Tibial nerve (tissue), 3 donors: ENCODE data around the gene SPG11.

Experiments
- CTCF ChIP-seq, 5 experiments: fragments of 200-600 bp in 3 of 5; fragments of 450-650 bp in 2 of 5; sonication (generic) in 3 of 5; IDR thresholded peaks; one replicate each; pipeline ENCODE4 v1.5.1; 2016 to 2019; ENCODE audit warnings: antibody characterized with exemption in 5 of 5, mild to moderate bottlenecking in 3 of 5, moderate library complexity in 2 of 5
- POLR2A ChIP-seq, 2 donors: fragments of 450-650 bp; IDR thresholded peaks; one replicate each; pipeline ENCODE4 v1.6.1; 2017; ENCODE audit warnings: antibody characterized with exemption in 2 of 2, mild to moderate bottlenecking in 2 of 2, moderate library complexity in 2 of 2

GRCh38 chr15:44535523-44536301 lies 127.8 kb downstream of the SPG11 start:
- TF ChIP-seq POLR2A (IDR thresholded peaks at IDR 0.05) (no peak), CTCF (IDR thresholded peaks at IDR 0.05) (no peak)
